ENCODE measurements around the gene HSPG2. TPM values are rescaled to one million over a fixed set of nuclear protein-coding genes. Genes with fewer than 3 reads are reported as not detected.

Gene HSPG2
- total and polyA plus RNA-seq, 2 of the 13 experiments (the other 11 are each of a cell fraction or from before 2014, with no cell fraction given), result 9.1 to 13.1 TPM

DNA sequence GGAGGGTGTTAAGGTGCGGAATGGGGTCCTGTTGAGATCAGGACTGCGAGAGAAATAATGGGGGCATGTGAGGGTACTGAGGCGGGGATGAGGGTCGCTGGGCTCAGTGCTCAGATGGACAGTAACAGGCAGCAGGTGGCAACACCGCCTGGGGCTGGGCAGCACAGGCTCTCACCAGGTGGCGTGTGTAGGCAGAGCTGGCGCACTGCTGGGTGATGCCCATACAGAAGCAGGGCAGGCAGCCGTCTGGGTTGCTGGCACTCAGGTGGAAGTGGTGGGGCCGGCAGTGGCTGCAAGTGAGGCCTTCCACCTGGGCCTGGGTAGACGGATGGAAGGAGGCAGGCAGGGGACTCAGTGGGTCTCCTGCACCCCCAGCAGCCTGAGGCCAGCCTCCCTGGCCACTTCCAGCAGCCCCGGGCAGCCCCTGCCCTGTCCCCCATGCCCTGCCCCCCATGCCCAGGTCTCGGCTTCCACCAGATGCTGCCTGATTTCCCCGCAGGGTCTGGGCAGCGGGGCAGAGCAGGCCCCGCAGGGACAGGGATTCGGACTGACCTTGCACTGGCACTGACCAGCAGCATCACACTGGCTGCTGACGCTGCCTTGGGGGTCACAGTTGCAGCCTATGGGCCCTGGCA, 64.5 kb downstream of the HSPG2 start (continued):
- TF ChIP-seq, protein P1, sequence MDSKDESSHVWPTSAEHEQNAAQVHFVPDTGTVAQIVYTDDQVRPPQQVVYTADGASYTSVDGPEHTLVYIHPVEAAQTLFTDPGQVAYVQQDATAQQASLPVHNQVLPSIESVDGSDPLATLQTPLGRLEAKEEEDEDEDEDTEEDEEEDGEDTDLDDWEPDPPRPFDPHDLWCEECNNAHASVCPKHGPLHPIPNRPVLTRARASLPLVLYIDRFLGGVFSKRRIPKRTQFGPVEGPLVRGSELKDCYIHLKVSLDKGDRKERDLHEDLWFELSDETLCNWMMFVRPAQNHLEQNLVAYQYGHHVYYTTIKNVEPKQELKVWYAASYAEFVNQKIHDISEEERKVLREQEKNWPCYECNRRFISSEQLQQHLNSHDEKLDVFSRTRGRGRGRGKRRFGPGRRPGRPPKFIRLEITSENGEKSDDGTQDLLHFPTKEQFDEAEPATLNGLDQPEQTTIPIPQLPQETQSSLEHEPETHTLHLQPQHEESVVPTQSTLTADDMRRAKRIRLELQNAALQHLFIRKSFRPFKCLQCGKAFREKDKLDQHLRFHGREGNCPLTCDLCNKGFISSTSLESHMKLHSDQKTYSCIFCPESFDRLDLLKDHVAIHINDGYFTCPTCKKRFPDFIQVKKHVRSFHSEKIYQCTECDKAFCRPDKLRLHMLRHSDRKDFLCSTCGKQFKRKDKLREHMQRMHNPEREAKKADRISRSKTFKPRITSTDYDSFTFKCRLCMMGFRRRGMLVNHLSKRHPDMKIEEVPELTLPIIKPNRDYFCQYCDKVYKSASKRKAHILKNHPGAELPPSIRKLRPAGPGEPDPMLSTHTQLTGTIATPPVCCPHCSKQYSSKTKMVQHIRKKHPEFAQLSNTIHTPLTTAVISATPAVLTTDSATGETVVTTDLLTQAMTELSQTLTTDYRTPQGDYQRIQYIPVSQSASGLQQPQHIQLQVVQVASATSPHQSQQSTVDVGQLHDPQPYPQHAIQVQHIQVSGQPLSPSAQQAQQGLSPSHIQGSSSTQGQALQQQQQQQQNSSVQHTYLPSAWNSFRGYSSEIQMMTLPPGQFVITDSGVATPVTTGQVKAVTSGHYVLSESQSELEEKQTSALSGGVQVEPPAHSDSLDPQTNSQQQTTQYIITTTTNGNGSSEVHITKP (CRISPR knock-in tag; IDR thresholded peaks at IDR 0.05; ENCODE audit: low read depth), result no peak
- TF ChIP-seq ZSCAN21 (CRISPR knock-in tag; IDR thresholded peaks at IDR 0.05; ENCODE audit: borderline replicate concordance) (no peak), SP4 (CRISPR knock-in tag; IDR thresholded peaks at IDR 0.05) (no peak), ZNF232 (CRISPR knock-in tag; IDR thresholded peaks at IDR 0.05; ENCODE audit: borderline replicate concordance) (no peak), MAFG (CRISPR knock-in tag; IDR thresholded peaks at IDR 0.05) (no peak), ZNF3 (CRISPR knock-in tag; IDR thresholded peaks at IDR 0.05) (no peak), SAP130 (CRISPR knock-in tag; IDR thresholded peaks at IDR 0.05; ENCODE audit: low read depth) (no peak), ZNF709 (CRISPR knock-in tag; IDR thresholded peaks at IDR 0.05) (no peak), FOXK2 (IDR thresholded peaks at IDR 0.05) (no peak), RORA (CRISPR knock-in tag; IDR thresholded peaks at IDR 0.05) (no peak), IKZF1 (IDR thresholded peaks at IDR 0.05) (no peak), TBP (CRISPR knock-in tag; IDR thresholded peaks at IDR 0.05) (no peak)
- TF ChIP-seq, protein P2, sequence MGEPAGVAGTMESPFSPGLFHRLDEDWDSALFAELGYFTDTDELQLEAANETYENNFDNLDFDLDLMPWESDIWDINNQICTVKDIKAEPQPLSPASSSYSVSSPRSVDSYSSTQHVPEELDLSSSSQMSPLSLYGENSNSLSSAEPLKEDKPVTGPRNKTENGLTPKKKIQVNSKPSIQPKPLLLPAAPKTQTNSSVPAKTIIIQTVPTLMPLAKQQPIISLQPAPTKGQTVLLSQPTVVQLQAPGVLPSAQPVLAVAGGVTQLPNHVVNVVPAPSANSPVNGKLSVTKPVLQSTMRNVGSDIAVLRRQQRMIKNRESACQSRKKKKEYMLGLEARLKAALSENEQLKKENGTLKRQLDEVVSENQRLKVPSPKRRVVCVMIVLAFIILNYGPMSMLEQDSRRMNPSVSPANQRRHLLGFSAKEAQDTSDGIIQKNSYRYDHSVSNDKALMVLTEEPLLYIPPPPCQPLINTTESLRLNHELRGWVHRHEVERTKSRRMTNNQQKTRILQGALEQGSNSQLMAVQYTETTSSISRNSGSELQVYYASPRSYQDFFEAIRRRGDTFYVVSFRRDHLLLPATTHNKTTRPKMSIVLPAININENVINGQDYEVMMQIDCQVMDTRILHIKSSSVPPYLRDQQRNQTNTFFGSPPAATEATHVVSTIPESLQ (CRISPR knock-in tag; conservative IDR thresholded peaks at IDR 0.05), result no peak
- TF ChIP-seq, protein P3, sequence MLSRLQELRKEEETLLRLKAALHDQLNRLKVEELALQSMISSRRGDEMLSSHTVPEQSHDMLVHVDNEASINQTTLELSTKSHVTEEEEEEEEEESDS (CRISPR knock-in tag; IDR thresholded peaks at IDR 0.05; ENCODE audit: borderline replicate concordance), result no peak
